ENCODE measurements around the gene ATP2B1.

GRCh38 chr12:89694542-89694941, 14.1 kb downstream of the ATP2B1 start:
- no peak for TF ChIP-seq YY1 (IDR thresholded peaks at IDR 0.05; ENCODE audit: insufficient read depth, insufficient read length)
- no peak for TF ChIP-seq ZNF274 (IDR thresholded peaks at IDR 0.05; ENCODE audit: low read depth, low read length)
- TF ChIP-seq SUZ12 (IDR thresholded peaks at IDR 0.05; ENCODE audit: extremely low read depth, insufficient read depth, insufficient read length) = no peak
